Fibroblast of skin of abdomen (primary cell): ENCODE data around the gene ACYP1. TPM values are rescaled to one million over a fixed set of nuclear protein-coding genes. Genes with fewer than 3 reads are reported as not detected.

Source experiments
- DNase-seq: peaks from one replicate; pipeline ENCODE4 v3.0.0-alpha.2; 2013
- polyA plus RNA-seq, 2 experiments: library from polyadenylated mRNA; unstranded; fragments of 120-200 nt; gene quantifications; one replicate each; pipeline ENCODE4 v1.2.1, GENCODE V29; 2013; ENCODE audit not compliant: insufficient read length in 2 of 2

Gene ACYP1
- 11.9 TPM for polyA plus RNA-seq (2013, experiment 1 of 2; ENCODE audit: insufficient read length)
- polyA plus RNA-seq (2013, experiment 2 of 2; ENCODE audit: insufficient read length), result 11.2 TPM

- peak; percentile 88 for DNase-seq
Measured at GRCh38 chr14:75063491-75064204, at the start of gene ACYP1. Gene ACYP1 (minus strand): TSS chr14:75064024. CDS start chr14:75063553, 471 bp downstream.

DNA sequence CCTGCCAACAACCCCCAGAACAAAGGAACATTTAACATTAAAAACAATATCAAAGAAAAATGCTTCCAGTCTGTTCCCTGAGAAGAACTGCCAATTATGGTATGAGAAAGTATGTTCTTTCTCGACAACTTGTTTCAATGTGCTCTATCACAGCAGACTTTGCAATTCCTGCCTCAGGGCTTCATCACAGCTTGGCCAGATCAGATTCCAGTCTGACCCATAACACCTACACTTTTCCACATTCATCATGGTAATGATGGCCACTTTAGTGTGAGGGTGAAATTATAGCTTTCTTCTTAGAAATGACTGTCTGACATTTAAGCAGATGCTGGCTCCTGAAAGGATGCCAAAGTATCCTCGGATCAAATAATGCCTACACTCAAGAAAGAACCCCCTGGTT lies 46.1 kb upstream of the ACYP1 start:
- DNase-seq, result no peak

GRCh38 chr14:75107186-75107585 lies 43.4 kb upstream of the ACYP1 start:
- DNase-seq, result no peak

DNA sequence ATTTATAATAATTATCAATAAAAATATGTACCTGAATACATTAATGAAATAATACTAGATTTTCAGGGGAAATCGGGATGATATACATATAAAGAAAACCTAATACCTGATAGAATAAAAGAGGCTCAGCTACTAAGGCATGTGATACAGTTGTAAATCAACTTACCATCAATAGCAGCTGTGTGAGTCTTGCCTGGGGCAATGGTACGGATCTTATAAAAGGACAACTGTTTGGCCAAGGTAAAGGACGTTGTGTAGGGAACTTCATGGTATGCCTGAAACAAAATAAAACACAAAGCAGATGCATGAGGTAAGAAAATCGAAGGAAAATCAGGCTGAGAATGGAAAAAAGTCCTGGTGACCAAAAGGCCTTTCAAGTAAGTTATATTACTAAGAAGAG lies 37.7 kb upstream of the ACYP1 start:
- DNase-seq, result no peak

GRCh38 chr14:75098682-75099081 lies 34.9 kb upstream of the ACYP1 start:
- DNase-seq, result no peak

DNA sequence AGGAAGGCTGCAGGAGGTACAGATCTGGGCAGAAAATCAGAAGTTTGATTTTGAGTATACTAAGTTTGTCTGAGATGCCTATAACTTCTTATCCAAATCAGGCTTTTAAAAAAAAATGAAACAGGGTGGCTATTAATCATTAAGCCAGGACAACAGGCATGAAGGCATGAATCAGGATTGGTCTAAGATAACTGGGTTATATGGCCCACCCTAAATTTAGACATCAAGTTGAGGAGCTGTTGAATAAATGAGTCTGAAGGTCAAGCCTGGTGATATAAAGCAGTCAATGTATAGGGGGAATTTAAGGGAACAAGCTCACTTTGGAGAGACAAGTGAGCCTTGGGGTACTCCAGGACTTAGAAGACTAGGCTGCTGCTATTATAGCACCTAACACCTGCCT lies 34.4 kb upstream of the ACYP1 start:
- no peak for DNase-seq

GRCh38 chr14:75096959-75097358 lies 33.1 kb upstream of the ACYP1 start:
- DNase-seq, result no peak

DNA sequence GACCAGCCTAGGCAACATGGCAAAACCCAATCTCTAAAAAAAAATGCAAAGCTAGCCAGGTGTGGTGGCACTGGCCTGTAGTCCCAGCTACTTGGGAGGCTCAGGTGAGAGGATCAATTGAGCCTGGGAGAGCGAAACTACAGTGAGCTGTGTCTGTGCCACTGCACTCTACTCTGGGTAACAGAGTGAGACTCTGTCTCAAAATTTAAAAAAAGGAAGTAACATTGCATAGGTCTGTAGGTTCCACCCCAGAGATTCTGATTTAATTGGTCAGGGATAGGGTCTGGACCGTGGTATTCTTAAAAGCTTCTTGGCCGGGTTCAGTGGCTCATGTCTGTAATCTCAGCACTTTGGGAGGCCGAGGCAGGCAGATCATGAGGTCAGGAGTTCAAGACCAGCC lies 31.9 kb upstream of the ACYP1 start:
- no peak for DNase-seq

GRCh38 chr14:75094896-75095295 lies 31.1 kb upstream of the ACYP1 start:
- peak; percentile 56 for DNase-seq

- no peak for DNase-seq
Measured at GRCh38 chr14:75092698-75093097, 28.9 kb upstream of the ACYP1 start.

GRCh38 chr14:75091251-75091650 lies 27.4 kb upstream of the ACYP1 start:
- no peak for DNase-seq

- peak; percentile 10 for DNase-seq
Measured at GRCh38 chr14:75090353-75090752, 26.5 kb upstream of the ACYP1 start.

DNA sequence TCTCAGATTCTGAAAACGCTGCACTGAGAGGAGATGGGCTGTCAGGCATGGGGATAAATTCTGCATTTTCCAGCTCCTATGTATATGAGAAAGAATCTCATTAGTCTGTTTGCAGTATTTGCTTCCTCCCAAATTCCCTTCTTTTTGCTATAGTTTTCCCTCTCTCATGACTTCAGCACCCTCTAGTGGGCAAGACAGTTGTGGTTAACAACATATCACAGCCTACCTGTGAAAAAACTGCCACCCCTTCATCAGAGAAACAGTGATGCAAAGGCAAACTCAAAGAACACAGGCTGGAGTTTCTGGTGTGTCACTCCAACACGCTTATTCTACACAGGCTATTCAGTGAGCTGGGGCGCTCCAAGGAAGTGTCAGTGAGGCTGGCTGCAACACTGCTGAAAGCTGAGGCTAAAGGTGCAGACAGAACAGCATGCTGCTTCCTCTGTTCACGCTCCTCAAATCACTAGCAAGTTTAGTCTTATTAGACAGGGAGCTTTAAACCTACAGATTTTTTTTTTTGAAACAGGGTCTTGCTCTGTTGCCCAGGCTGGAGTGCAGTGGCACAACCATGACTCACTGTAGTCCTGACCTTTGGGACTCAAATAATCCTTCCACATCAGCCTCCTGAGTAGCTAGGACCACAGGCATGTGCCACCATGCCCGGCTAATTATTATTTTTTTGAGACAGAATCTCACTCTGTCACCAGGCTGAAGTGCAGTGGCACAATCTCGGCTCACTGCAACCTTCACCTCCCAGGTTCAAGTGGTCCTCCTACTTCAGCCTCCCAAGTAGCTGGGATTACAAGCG lies 24.9 kb upstream of the ACYP1 start:
- peak; percentile 55 for DNase-seq

DNA sequence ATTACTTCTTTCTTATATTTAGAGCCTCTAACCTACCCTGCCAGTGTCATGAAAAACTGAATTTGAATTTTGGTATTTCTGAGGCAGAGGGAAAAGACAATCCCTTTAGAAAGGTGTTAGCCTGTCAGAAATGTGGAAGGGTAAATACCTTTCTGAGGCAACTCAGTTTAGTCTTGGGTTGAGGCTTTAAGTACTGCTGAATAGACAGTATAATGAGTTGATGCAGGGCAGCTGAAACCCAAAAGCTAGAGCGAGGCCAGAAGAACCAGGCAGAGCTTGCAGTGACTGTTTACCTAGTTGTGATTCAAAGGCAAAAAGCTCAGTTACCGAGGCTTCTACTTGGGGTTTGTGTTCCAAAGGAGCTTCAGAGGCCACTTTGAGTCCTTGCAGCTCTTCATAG lies 24.3 kb upstream of the ACYP1 start:
- no peak for DNase-seq

DNA sequence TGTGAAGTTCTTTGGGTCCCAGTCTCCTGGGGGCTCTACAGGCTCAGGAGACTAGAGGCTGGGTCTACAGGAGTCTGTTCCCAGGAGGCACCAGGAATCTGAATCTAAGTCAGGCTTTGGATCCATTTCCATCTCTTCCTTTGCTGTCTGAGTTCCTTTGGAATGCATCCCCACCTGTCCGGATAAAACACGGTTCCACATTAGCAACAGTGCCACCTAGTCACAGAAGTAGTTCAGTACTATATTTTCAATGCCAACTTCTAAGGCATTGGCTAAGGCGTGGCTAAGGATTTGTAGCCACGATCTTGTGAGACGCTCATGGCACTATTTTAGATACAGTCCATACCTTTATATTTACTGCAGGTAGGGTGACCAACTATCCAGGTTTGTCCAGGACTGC lies 20.7 kb upstream of the ACYP1 start:
- no peak for DNase-seq

GRCh38 chr14:75083271-75083670 lies 19.4 kb upstream of the ACYP1 start:
- DNase-seq, result no peak

- DNase-seq, result no peak
Measured at GRCh38 chr14:75081660-75082229, 17.9 kb upstream of the ACYP1 start.

DNA sequence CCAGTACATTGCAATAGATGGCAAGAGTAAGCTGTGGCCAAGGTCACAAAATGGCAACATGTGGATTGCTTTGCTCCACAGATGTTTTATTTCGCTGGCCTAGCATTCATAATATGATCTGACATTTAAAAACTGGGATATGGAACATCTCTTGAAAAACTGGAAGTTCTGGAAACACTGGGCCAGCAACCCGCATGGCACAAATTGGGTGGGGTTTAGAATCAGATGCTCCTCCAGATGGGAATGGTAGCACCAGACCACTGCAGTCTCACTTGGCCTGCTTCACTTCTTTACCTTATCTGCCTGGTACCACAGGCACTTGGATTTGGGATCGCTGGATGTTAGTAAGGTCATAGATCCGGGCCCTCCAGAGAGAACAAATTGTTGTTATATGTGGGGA lies 15.7 kb upstream of the ACYP1 start:
- DNase-seq, result no peak

DNA sequence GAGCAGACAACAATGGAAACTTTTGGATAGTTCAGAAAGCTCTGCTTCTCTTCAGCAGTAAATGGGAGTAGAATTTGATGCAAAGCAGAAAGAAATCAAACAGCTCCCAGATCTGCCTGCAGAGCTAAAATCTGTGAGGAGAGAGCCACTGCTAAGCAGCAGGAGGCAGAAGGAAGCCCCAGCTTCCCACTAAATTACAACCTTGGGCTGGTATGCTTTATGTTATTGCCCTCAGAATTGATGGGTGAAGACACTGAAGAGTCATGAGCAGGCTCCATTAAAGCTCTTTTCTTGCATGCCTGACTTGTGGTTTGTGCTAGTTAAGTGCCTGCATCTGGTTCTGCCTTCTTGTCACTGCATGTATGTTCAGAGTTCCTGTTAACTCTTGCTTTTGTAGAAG lies 14.0 kb upstream of the ACYP1 start:
- DNase-seq, result no peak

GRCh38 chr14:75070383-75070782 lies 6.6 kb upstream of the ACYP1 start:
- no peak for DNase-seq

DNA sequence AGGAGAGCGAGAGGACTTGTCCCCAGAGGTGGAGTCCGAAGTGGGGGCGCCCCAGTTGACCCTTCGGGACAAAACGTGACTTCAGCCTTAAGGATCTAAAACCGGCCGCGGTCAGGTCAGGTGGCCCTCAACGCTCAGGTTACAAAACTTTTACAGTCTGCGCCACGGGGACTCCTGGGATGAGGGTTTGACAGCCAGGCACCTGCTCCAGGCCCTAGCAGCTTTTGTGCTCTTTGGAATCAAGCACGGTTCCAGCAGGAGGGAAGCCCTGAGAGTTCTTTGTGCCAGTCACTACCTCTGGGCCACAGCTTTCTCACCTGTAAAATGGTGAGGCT lies 6.0 kb upstream of the ACYP1 start:
- DNase-seq, result no peak

- DNase-seq, result peak; percentile 76
Measured at GRCh38 chr14:75069121-75069810, 5.4 kb upstream of the ACYP1 start, which contains the start of gene ZC2HC1C. Gene ZC2HC1C (plus strand): TSS chr14:75069641. CDS start chr14:75070574, 933 bp downstream.
